ENCODE data around the gene WDFY2. TPM values are rescaled to one million over a fixed set of nuclear protein-coding genes. Genes with fewer than 3 reads are reported as not detected.

The WDFY2 gene
- total and polyA plus RNA-seq, 10 of the 15 experiments (the other 5 are each of a cell fraction or from before 2014, with no cell fraction given), result 2.1 to 13.0 (median 8.1) TPM

- POLR2A ChIA-PET, result interaction anchor here (0.6 to 1.4 kb wide), 4 partner anchors 8 to 353 kb away, joined by 3 to 4 read pairs (median 3); partner anchors contain the start of gene INTS6
- H3K4me3 ChIP-seq, result no peak overlapping the region
- in situ Hi-C loops (cut with MboI) (no loop called here), intact Hi-C loops (cut with micrococcal nuclease; ENCODE audit: unreplicated experiment) (no loop called here)
- DNase-seq (ENCODE audit: low read depth, low spot score) (no peak), FAIRE-seq (no peak), ATAC-seq (no peak)
- H3K4me1 ChIP-seq (ENCODE audit: control insufficient read depth, insufficient read depth, low read length), result peaks cover 17% of the 10 kb centered on the region
- H3K27me3 ChIP-seq (replicated peaks in 1 of 2; ENCODE audit: control insufficient read depth in 2 of 2, insufficient read depth in 2 of 2, low read length in 1 of 2), result no peaks in the 10 kb centered on the region
- H3K36me3 ChIP-seq (ENCODE audit: control insufficient read depth in 2 of 2, insufficient read depth in 2 of 2, low read length in 1 of 2), result no peaks in the 10 kb centered on the region
- no peaks in the 10 kb centered on the region for H3K9me3 ChIP-seq (replicated peaks; ENCODE audit: control insufficient read depth, insufficient read depth, low read length)
- no peaks in the 10 kb centered on the region for H4K20me1 ChIP-seq (ENCODE audit: control insufficient read depth, insufficient read depth)
- CTCF ChIA-PET, result interaction anchor here (1.7 to 2.5 kb wide), 3 partner anchors 8 to 44 kb away, joined by 5 to 12 read pairs (median 8); no protein-coding TSS in a partner anchor
- RAD21 ChIA-PET (ENCODE audit: unreplicated experiment), result interaction anchor here (0.9 to 1.1 kb wide), 2 partner anchors 8 to 9 kb away, joined by 3 to 5 read pairs; no protein-coding TSS in a partner anchor
- WGBS (ENCODE audit: insufficient coverage, insufficient replicate concordance, low lambda C conversion rate, missing lambda C conversion rate), result 96% methylated on average over 2 of the region's 2 CpGs
- H3K4me2 ChIP-seq (ENCODE audit: control insufficient read depth, insufficient read depth), result no peak overlapping the region
- no TSS peak for BruUV-seq (replicated peaks)
- no peak overlapping the region for H3K27ac ChIP-seq (ENCODE audit: control insufficient read depth, insufficient read depth)
- SMC1A ChIA-PET (ENCODE audit: uncharacterized antibody, unreplicated experiment), result interaction anchor here (0.6 to 2.4 kb wide), 8 partner anchors 8 to 103 kb away, joined by 3 to 19 read pairs (median 5); partner anchors contain the start of gene TMEM272
- H3K9ac ChIP-seq (ENCODE audit: control insufficient read depth, insufficient read depth, low read length), result no peak overlapping the region
- TF ChIP-seq, protein P1, sequence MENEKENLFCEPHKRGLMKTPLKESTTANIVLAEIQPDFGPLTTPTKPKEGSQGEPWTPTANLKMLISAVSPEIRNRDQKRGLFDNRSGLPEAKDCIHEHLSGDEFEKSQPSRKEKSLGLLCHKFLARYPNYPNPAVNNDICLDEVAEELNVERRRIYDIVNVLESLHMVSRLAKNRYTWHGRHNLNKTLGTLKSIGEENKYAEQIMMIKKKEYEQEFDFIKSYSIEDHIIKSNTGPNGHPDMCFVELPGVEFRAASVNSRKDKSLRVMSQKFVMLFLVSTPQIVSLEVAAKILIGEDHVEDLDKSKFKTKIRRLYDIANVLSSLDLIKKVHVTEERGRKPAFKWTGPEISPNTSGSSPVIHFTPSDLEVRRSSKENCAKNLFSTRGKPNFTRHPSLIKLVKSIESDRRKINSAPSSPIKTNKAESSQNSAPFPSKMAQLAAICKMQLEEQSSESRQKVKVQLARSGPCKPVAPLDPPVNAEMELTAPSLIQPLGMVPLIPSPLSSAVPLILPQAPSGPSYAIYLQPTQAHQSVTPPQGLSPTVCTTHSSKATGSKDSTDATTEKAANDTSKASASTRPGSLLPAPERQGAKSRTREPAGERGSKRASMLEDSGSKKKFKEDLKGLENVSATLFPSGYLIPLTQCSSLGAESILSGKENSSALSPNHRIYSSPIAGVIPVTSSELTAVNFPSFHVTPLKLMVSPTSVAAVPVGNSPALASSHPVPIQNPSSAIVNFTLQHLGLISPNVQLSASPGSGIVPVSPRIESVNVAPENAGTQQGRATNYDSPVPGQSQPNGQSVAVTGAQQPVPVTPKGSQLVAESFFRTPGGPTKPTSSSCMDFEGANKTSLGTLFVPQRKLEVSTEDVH (IDR thresholded peaks at IDR 0.05; ENCODE audit: low read depth, partially characterized antibody), result no peak
- TF ChIP-seq SIN3A (IDR thresholded peaks at IDR 0.05; ENCODE audit: low read depth, low read length), result no peak
- H3K79me2 ChIP-seq (ENCODE audit: control insufficient read depth, insufficient read depth, low read length), result no peaks in the 10 kb centered on the region; the same call in 1 of the 2 replicates
- H2AFZ ChIP-seq (ENCODE audit: control insufficient read depth, low read depth, low read length), result no peak overlapping the region
These were observed 221.7 kb downstream of the WDFY2 start for GRCh38 chr13:51805925-51806324.

DNA sequence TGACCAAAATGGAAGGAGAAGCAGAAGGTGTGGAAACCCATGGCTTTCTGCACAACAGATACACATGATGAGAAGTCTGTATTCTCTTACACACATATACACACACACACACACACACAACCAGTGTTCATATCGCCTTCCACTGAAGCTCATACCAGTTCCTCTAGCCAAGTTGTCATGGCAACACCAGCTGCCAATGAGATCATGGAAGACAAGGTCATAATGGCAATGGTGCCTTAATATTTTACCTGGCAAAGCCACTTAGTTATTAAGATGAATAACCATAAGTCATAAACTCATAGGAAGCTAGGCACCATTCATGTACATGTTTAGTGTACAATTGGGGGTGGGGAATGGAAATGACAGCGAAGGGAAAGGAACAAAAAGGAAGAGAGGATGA, 222.3 kb downstream of the WDFY2 start:
- ChIA-PET CTCF (interaction anchor here (1.5 to 2.5 kb wide), 2 partner anchors 9 kb away, joined by 5 to 12 read pairs; no protein-coding TSS in a partner anchor), RAD21 (ENCODE audit: unreplicated experiment) (interaction anchor here (1.1 kb wide), 1 partner anchor 8 kb away, joined by 5 read pairs; no protein-coding TSS in a partner anchor), SMC1A (ENCODE audit: uncharacterized antibody, unreplicated experiment) (interaction anchor here (0.6 to 2.4 kb wide), 5 partner anchors 9 to 39 kb away, joined by 3 to 19 read pairs (median 6); partner anchors contain the start of gene TMEM272), POLR2A (interaction anchor here (1.2 to 1.4 kb wide), 2 partner anchors 9 to 354 kb away, joined by 3 read pairs; partner anchors contain the start of gene INTS6)
- no peaks in the 10 kb centered on the region; the same call in 1 of the 2 replicates for H3K79me2 ChIP-seq (ENCODE audit: control insufficient read depth, insufficient read depth, low read length)
- no peak overlapping the region for H2AFZ ChIP-seq (ENCODE audit: control insufficient read depth, low read depth, low read length)
- no peaks in the 10 kb centered on the region for H3K27me3 ChIP-seq (replicated peaks in 1 of 2; ENCODE audit: control insufficient read depth in 2 of 2, insufficient read depth in 2 of 2, low read length in 1 of 2)
- in situ Hi-C loops (cut with MboI), result no loop called here
- no TSS peak for BruUV-seq (replicated peaks)
- H3K4me3 ChIP-seq, result no peak overlapping the region
- ATAC-seq, result no peak
- H3K4me1 ChIP-seq (ENCODE audit: control insufficient read depth, insufficient read depth, low read length), result peaks cover 22% of the 10 kb centered on the region
- H3K36me3 ChIP-seq (ENCODE audit: control insufficient read depth in 2 of 2, insufficient read depth in 2 of 2, low read length in 1 of 2), result no peaks in the 10 kb centered on the region
- no peaks in the 10 kb centered on the region for H3K9me3 ChIP-seq (replicated peaks; ENCODE audit: control insufficient read depth, insufficient read depth, low read length)
- intact Hi-C loops (cut with micrococcal nuclease; ENCODE audit: unreplicated experiment), result no loop called here
- no peak overlapping the region for H3K9ac ChIP-seq (ENCODE audit: control insufficient read depth, insufficient read depth, low read length)
- no peak for TF ChIP-seq TCF12 (IDR thresholded peaks at IDR 0.05; ENCODE audit: low read depth, low read length)
- TF ChIP-seq SPI1 (IDR thresholded peaks at IDR 0.05; ENCODE audit: borderline replicate concordance, insufficient read depth, low read depth, low read length), result peak; percentile 49; the same call in 1 of the 2 replicates
- no peak for TF ChIP-seq TAF1 (IDR thresholded peaks at IDR 0.05; ENCODE audit: borderline replicate concordance, low read depth, low read length)
- no peak for TF ChIP-seq POU2F2 (IDR thresholded peaks at IDR 0.05; ENCODE audit: borderline replicate concordance, low read depth, low read length)
- no peak for TF ChIP-seq BRCA1 (IDR thresholded peaks at IDR 0.05; ENCODE audit: low read depth, low read length)
- peak; percentile 93 for TF ChIP-seq BMI1 (IDR thresholded peaks at IDR 0.05; ENCODE audit: borderline replicate concordance)
- TF ChIP-seq RFX5 (IDR thresholded peaks at IDR 0.05; ENCODE audit: low read depth, low read length), result no peak
- no peak overlapping the region for H3K27ac ChIP-seq (ENCODE audit: control insufficient read depth, insufficient read depth)
- no peaks in the 10 kb centered on the region for H4K20me1 ChIP-seq (ENCODE audit: control insufficient read depth, insufficient read depth)
- DNase-seq (ENCODE audit: low read depth, low spot score), result no peak
- 62% methylated on average over 2 of the region's 2 CpGs for WGBS (ENCODE audit: insufficient coverage, insufficient replicate concordance, low lambda C conversion rate, missing lambda C conversion rate)
- no peak for FAIRE-seq
- no peak overlapping the region for H3K4me2 ChIP-seq (ENCODE audit: control insufficient read depth, insufficient read depth)

All from GM12878 (cell line).